HG02943 (cell line): ENCODE results near the gene ABHD17C.
"Not testable (repeated sequence)": the region's sequence is repeated elsewhere in the genome, so short reads cannot be mapped to it uniquely, and the experiment has no call there.

ENCODE experiments used
- ATAC-seq: cut with Tn5 transposase; IDR thresholded peaks from one replicate; pipeline ENCODE4 v1.9.1; 2021; ENCODE audit warnings: mild to moderate bottlenecking, low read depth, moderate library complexity; ENCODE audit not compliant: unreplicated experiment

ABHD17C gene

GRCh38 chr15:80695099-80695910, at the start of gene ABHD17C:
Gene ABHD17C, plus strand, starts transcription at chr15:80695310. Its CDS starts 120 bp downstream, at chr15:80695430.
- peak; percentile 49 for ATAC-seq

GRCh38 chr15:80645494-80646065, 49.5 kb upstream of the ABHD17C start:
- no peak for ATAC-seq

- not testable (repeated sequence) for ATAC-seq
These were observed 47.7 kb upstream of the ABHD17C start for GRCh38 chr15:80647424-80647823.

- ATAC-seq = no peak
These were observed 40.8 kb upstream of the ABHD17C start for GRCh38 chr15:80654299-80654698.

GRCh38 chr15:80659375-80659774, 35.7 kb upstream of the ABHD17C start:
- ATAC-seq = no peak

- no peak for ATAC-seq
These were observed 35.0 kb upstream of the ABHD17C start for GRCh38 chr15:80660119-80660518.

GRCh38 chr15:80662129-80662528, 33.0 kb upstream of the ABHD17C start:
- ATAC-seq = no peak

- no peak for ATAC-seq
These were observed 32.2 kb upstream of the ABHD17C start for GRCh38 chr15:80662757-80663553.

- no peak for ATAC-seq
These were observed 30.0 kb upstream of the ABHD17C start for GRCh38 chr15:80665151-80665550.

GRCh38 chr15:80667936-80668335, 27.2 kb upstream of the ABHD17C start:
- no peak for ATAC-seq

GRCh38 chr15:80668546-80669236, 26.4 kb upstream of the ABHD17C start:
- no peak for ATAC-seq

- no peak for ATAC-seq
These were observed 25.3 kb upstream of the ABHD17C start for GRCh38 chr15:80669663-80670273.

- ATAC-seq = no peak
These were observed 21.4 kb upstream of the ABHD17C start for GRCh38 chr15:80673561-80674244.

GRCh38 chr15:80674245-80674614, 20.9 kb upstream of the ABHD17C start:
- no peak for ATAC-seq

- ATAC-seq = no peak
These were observed 18.1 kb upstream of the ABHD17C start for GRCh38 chr15:80677041-80677440.

GRCh38 chr15:80679167-80679803, 15.8 kb upstream of the ABHD17C start:
- ATAC-seq = no peak

- no peak for ATAC-seq
These were observed 15.3 kb upstream of the ABHD17C start for GRCh38 chr15:80679804-80680175.

GRCh38 chr15:80682201-80682600, 12.9 kb upstream of the ABHD17C start:
- ATAC-seq = no peak

GRCh38 chr15:80684697-80685096, 10.4 kb upstream of the ABHD17C start:
- no peak for ATAC-seq
